ENCODE measurements around the gene SCUBE1.

Gene SCUBE1

DNA sequence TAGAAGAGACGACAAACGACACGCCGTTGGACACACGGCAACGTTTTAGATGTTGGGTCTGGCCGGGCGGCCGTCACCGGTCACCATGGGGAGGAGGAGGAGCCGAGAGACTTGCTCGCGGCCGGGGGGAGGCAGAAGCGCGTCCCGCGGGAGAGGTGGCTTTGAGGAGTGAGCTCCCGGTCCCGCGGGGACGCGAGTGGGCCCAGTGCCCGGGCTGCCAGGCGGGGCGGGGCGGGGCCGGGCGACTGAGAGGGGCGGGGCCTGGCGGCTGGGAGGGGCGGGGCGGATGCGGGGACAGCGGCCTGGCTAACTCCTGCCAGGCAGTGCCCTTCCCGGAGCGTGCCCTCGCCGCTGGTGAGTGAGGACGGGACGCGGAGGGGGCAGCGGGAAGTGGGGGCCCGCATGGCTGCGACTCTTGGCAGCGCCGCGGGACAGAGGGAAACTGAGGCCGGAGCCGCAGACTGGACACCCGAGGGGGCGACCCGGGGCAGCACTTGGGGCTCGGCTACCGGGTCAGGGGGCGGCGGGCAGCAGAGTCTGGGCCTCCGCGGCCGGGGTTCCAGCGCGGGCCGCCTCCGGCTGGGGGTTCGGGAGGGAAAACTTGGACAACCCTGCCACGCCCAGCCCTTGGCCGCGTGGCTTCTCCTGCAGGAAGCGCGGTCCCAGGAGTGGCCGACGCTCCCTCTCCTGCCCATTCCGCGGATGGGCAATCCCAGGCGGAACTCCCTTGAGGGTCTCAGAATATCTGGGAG, 191.7 kb downstream of the SCUBE1 start, which contains the start of gene TSPO:
TSPO (plus strand) TSS at position 309 of the 752 bp plus-strand sequence. CDS start 7,680 bp downstream, outside the sequence.
- peak; percentile 5 to 19 for DNase-seq

- no peak for DNase-seq
Observed at GRCh38 chr22:43150731-43151206, 192.4 kb downstream of the SCUBE1 start.

DNA sequence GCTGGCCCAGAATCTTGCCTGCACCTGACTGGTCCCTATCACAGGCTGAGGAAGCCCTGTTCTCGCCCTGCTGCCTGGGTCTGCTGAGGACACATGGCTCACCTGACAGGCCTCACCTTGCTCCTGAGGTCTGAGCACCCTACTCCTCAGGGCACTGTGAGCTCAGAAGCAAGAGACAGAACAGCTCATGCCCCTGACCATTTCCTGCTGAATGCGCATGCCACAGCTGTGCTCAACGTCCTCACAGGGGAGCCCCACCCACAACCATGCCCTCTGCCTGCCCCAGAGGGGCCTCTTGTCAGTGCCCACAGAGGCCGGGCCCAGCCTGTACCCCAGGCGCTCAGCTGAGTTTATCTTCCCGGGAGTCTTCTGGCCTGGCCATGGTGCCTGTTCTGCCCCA, 194.6 kb downstream of the SCUBE1 start:
- no peak for DNase-seq

- no peak for DNase-seq
Observed at GRCh38 chr22:43147821-43148220, 195.4 kb downstream of the SCUBE1 start.

Measured in NCI-H2081 (cell line).